ENCODE results near the gene GDNF. TPM values are rescaled to one million over a fixed set of nuclear protein-coding genes. Genes with fewer than 3 reads are reported as not detected.
"Not testable (repeated sequence)": the region's sequence is repeated elsewhere in the genome, so short reads cannot be mapped to it uniquely, and the experiment has no call there.

GDNF gene
- total RNA-seq, 1 experiment from 2014 or later, result 0.85 TPM

DNA sequence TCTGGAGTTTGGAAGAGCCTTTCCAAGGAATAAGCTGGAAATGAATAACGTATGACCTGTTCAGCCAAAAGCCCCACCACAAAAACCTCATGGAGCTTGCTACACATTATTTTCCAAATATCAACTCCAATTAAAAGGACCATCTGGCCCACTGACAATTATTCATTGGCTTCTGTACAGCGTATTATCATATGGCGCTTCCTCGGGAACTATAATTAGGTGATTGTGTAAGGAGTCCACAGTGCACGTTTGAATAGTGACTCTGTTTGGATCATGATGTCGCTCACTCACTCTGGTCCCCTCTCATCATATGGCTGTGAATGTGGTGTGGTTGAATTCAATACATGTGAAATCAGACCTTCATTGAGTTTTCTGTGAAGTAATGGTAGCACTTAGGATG, 52.1 kb downstream of the GDNF start:
- Histone ChIP-seq H3K9me2 (ENCODE audit: insufficient read depth) (no peaks in the 10 kb centered on the region), H3K36me3 (ENCODE audit: low read depth) (no peaks in the 10 kb centered on the region), H3K4me2 (no peak overlapping the region), H2AFZ (no peak overlapping the region), H3K27ac (no peak overlapping the region), H3F3A (ENCODE audit: insufficient read depth, low read depth) (peaks cover 1% of the 10 kb centered on the region; the same call in 1 of the 2 replicates), H3K9me3 (ENCODE audit: insufficient read depth, low read depth) (peaks cover 8% of the 10 kb centered on the region), H3K4me1 (replicated peaks; ENCODE audit: insufficient read depth) (peaks cover 7% of the 10 kb centered on the region), H4K20me1 (ENCODE audit: insufficient read depth) (no peaks in the 10 kb centered on the region), H3K27me3 (ENCODE audit: insufficient read depth, low read depth) (no peaks in the 10 kb centered on the region), H3K4me3 (no peak overlapping the region), H3K79me2 (ENCODE audit: low read depth) (no peaks in the 10 kb centered on the region)
- no peak for DNase-seq
- TF ChIP-seq EZH2 (IDR thresholded peaks at IDR 0.05; ENCODE audit: low read depth), result no peak
- no TSS peak for BruUV-seq (replicated peaks)
- POLR2A ChIA-PET (ENCODE audit: unreplicated experiment), result no interaction called here
- CTCF ChIA-PET, result no interaction called here
- intact Hi-C loops (cut with micrococcal nuclease; ENCODE audit: unreplicated experiment), result no loop called here

GRCh38 chr5:37786862-37787519, 52.9 kb downstream of the GDNF start:
- Histone ChIP-seq H3F3A (ENCODE audit: insufficient read depth, low read depth) (no peaks in the 10 kb centered on the region; the same call in 1 of the 2 replicates), H2AFZ (no peak overlapping the region), H3K27ac (no peak overlapping the region), H3K4me2 (no peak overlapping the region), H3K36me3 (ENCODE audit: low read depth) (no peaks in the 10 kb centered on the region), H3K27me3 (ENCODE audit: insufficient read depth, low read depth) (no peaks in the 10 kb centered on the region), H3K9me2 (ENCODE audit: insufficient read depth) (no peaks in the 10 kb centered on the region), H4K20me1 (ENCODE audit: insufficient read depth) (no peaks in the 10 kb centered on the region), H3K9me3 (ENCODE audit: insufficient read depth, low read depth) (peaks cover 7% of the 10 kb centered on the region), H3K4me3 (no peak overlapping the region), H3K4me1 (replicated peaks; ENCODE audit: insufficient read depth) (no peaks in the 10 kb centered on the region; the same call in 1 of the 2 replicates), H3K79me2 (ENCODE audit: low read depth) (no peaks in the 10 kb centered on the region)
- no peak for TF ChIP-seq EZH2 (IDR thresholded peaks at IDR 0.05; ENCODE audit: low read depth)
- TF ChIP-seq CTCF (conservative IDR thresholded peaks at IDR 0.05), result no peak
- intact Hi-C loops (cut with micrococcal nuclease; ENCODE audit: unreplicated experiment), result no loop called here
- no TSS peak for BruUV-seq (replicated peaks)
- POLR2A ChIA-PET (ENCODE audit: unreplicated experiment), result no interaction called here
- CTCF ChIA-PET, result no interaction called here
- no peak for DNase-seq

DNA sequence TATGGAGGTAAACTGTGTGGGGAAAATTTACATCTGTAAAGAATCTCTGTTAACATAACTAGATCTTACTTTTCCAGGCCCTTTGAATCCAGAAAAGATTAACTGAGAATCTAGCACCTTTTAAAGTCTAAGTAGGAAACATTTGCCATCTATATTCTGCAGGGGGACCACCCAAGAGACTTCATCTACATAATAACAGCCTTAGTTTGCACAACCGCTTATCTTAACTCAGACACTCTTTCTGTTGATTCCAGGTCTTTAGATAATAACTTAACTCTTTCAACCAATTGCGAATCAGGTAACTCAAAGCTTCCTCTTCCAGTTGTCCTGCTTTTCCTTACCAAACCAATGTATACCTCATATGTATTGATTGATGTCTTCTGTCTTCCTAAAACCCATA, 53.4 kb downstream of the GDNF start:
- no peaks in the 10 kb centered on the region for H3K79me2 ChIP-seq (ENCODE audit: low read depth)
- CTCF ChIA-PET, result no interaction called here
- intact Hi-C loops (cut with micrococcal nuclease; ENCODE audit: unreplicated experiment), result no loop called here
- H2AFZ ChIP-seq, result no peak overlapping the region
- H3F3A ChIP-seq (ENCODE audit: insufficient read depth, low read depth), result no peaks in the 10 kb centered on the region
- H3K4me1 ChIP-seq (replicated peaks; ENCODE audit: insufficient read depth), result no peaks in the 10 kb centered on the region; the same call in 1 of the 2 replicates
- TF ChIP-seq EZH2 (IDR thresholded peaks at IDR 0.05; ENCODE audit: low read depth) (no peak), CTCF (conservative IDR thresholded peaks at IDR 0.05) (no peak)
- no peak overlapping the region for H3K4me2 ChIP-seq
- no peak overlapping the region for H3K27ac ChIP-seq
- H3K27me3 ChIP-seq (ENCODE audit: insufficient read depth, low read depth), result no peaks in the 10 kb centered on the region
- H3K9me2 ChIP-seq (ENCODE audit: insufficient read depth), result no peaks in the 10 kb centered on the region
- POLR2A ChIA-PET (ENCODE audit: unreplicated experiment), result no interaction called here
- H4K20me1 ChIP-seq (ENCODE audit: insufficient read depth), result no peaks in the 10 kb centered on the region
- H3K36me3 ChIP-seq (ENCODE audit: low read depth), result no peaks in the 10 kb centered on the region
- H3K9me3 ChIP-seq (ENCODE audit: insufficient read depth, low read depth), result peaks cover 1% of the 10 kb centered on the region
- no peak for DNase-seq
- no TSS peak for BruUV-seq (replicated peaks)
- no peak overlapping the region for H3K4me3 ChIP-seq

DNA sequence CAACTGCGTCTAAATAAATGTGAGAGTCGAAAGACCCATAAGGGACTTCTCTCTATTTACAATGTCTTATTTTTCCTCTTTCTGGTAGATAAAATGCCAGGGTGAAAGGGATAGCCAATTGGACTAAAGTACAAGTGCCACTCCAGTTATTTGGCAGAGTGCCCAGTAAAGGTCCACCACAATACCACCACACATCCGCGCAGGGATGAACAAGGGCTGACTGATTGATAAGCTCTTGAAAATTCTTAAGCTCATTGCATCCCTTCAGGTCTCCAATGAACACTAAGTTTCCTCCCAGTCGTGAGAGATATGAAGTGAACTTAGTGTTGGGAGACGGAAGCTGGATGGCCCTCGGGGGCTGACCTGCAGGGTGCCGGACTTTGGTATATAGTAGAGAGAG, 58.4 kb downstream of the GDNF start:
- H3K9me2 ChIP-seq (ENCODE audit: insufficient read depth); CTCF ChIA-PET; H3F3A ChIP-seq (ENCODE audit: insufficient read depth, low read depth); DNase-seq; H3K4me3 ChIP-seq; POLR2A ChIA-PET (ENCODE audit: unreplicated experiment); H4K20me1 ChIP-seq (ENCODE audit: insufficient read depth); intact Hi-C loops (cut with micrococcal nuclease; ENCODE audit: unreplicated experiment); H2AFZ ChIP-seq; H3K9me3 ChIP-seq (ENCODE audit: insufficient read depth, low read depth); H3K27ac ChIP-seq; H3K4me1 ChIP-seq (replicated peaks; ENCODE audit: insufficient read depth); H3K27me3 ChIP-seq (ENCODE audit: insufficient read depth, low read depth); H3K36me3 ChIP-seq (ENCODE audit: low read depth); BruUV-seq (replicated peaks); H3K4me2 ChIP-seq; H3K79me2 ChIP-seq (ENCODE audit: low read depth): not testable (repeated sequence)
